GM12878 (cell line): Measurements from ENCODE around the gene RXFP4. TPM values are rescaled to one million over a fixed set of nuclear protein-coding genes. Genes with fewer than 3 reads are reported as not detected.
A peak's percentile ranks its signal among the peaks of the same experiment; 100 is the strongest.

Experiments
- ATAC-seq: fragments of 200-7000 bp; cut with Tn5 transposase; 3 replicates; pipeline ENCODE4 v1.9.1; 2020; ENCODE audit warnings: mild to moderate bottlenecking, moderate library complexity
- BruUV-seq: library from RNA; stranded (reverse); fragments of 400-500 nt; replicated peaks from 2 replicates; lab custom pipeline; 2021; lab: Mats Ljungman, UMichigan
- CTCF ChIA-PET: fragments of 300-600 bp; sonication (Branson Sonifier 250); formaldehyde crosslinking; extraction: SDS; loops from one replicate; lab custom pipeline; 2021; ENCODE audit warnings: inconsistent platforms; lab: Yijun Ruan, JAX
- POLR2A ChIA-PET: fragments of 350-600 bp; formaldehyde crosslinking; extraction: SDS; loops from one replicate; lab custom pipeline; 2021; ENCODE audit warnings: inconsistent platforms; lab: Charles Lee
- RAD21 ChIA-PET: fragments of 300-600 bp; sonication (Branson Sonifier 250); formaldehyde crosslinking; loops from one replicate; lab custom pipeline; 2023; ENCODE audit warnings: antibody characterized with exemption; ENCODE audit not compliant: unreplicated experiment; lab: Charles Lee
- SMC1A ChIA-PET: fragments of 300-600 bp; sonication (Branson Sonifier 250); formaldehyde crosslinking; loops from one replicate; lab custom pipeline; 2023; ENCODE audit not compliant: unreplicated experiment, uncharacterized antibody; lab: Charles Lee
- DNase-seq: peaks from one replicate; pipeline ENCODE4 v3.0.0-alpha.2; 2011; ENCODE audit warnings: low read depth, low spot score
- FAIRE-seq: peaks from 3 replicates; lab custom pipeline; 2011; peaks lifted over from hg19 to GRCh38; lab: Jason Lieb, UNC
- H2AFZ ChIP-seq: 2 replicates; pipeline ENCODE4 v1.6.0; 2011; ENCODE audit warnings: low read depth, low read length, control low read depth; ENCODE audit not compliant: control insufficient read depth
- H3K27ac ChIP-seq: 2 replicates; pipeline ENCODE4 v1.5.1; 2011; ENCODE audit warnings: control low read depth; ENCODE audit not compliant: control insufficient read depth, insufficient read depth
- H3K27me3 ChIP-seq, 2 experiments: replicated peaks in 1 of 2; 2 replicates each; pipeline versions ENCODE4 v1.6.0 to v1.6.1; 2011; ENCODE audit warnings: low read length in 1 of 2; ENCODE audit not compliant: control insufficient read depth in 2 of 2, insufficient read depth in 2 of 2
- H3K36me3 ChIP-seq, 2 experiments: 2 replicates each; pipeline ENCODE4 v1.5.1; 2011; ENCODE audit warnings: low read length in 1 of 2; ENCODE audit not compliant: control insufficient read depth in 2 of 2, insufficient read depth in 2 of 2
- H3K4me1 ChIP-seq: 2 replicates; pipeline ENCODE4 v1.6.1; 2011; ENCODE audit warnings: mild to moderate bottlenecking, low read length, moderate library complexity, mixed read lengths; ENCODE audit not compliant: control insufficient read depth, insufficient read depth
- H3K4me2 ChIP-seq: 2 replicates; pipeline ENCODE4 v1.6.0; 2011; ENCODE audit warnings: control low read depth; ENCODE audit not compliant: control insufficient read depth, insufficient read depth
- H3K4me3 ChIP-seq: fragments of 200-600 bp; sonication (generic); 2 replicates; pipeline ENCODE4 v1.5.1; 2016
- H3K79me2 ChIP-seq: 2 replicates; pipeline ENCODE4 v1.6.0; 2011; ENCODE audit warnings: low read length; ENCODE audit not compliant: control insufficient read depth, insufficient read depth
- H3K9ac ChIP-seq: 2 replicates; pipeline ENCODE4 v1.8.0; 2011; ENCODE audit warnings: low read length, control low read depth, mixed read lengths; ENCODE audit not compliant: control insufficient read depth, insufficient read depth
- H3K9me3 ChIP-seq: replicated peaks from 3 replicates; pipeline ENCODE4 v1.5.1; 2011; ENCODE audit warnings: mild to moderate bottlenecking, low read length; ENCODE audit not compliant: control insufficient read depth, insufficient read depth
- H4K20me1 ChIP-seq: 2 replicates; pipeline ENCODE4 v1.6.0; 2011; ENCODE audit not compliant: control insufficient read depth, insufficient read depth
- BACH1 ChIP-seq: fragments of 450-650 bp; IDR thresholded peaks from 2 replicates; pipeline ENCODE4 v1.6.1; 2017; ENCODE audit warnings: mild to moderate bottlenecking, borderline replicate concordance
- CBX3 ChIP-seq: fragments of 200-600 bp; sonication (generic); IDR thresholded peaks from 2 replicates; pipeline ENCODE4 v1.6.1; 2016; ENCODE audit warnings: low read depth, borderline replicate concordance
- DPF2 ChIP-seq: fragments of 450-650 bp; IDR thresholded peaks from 2 replicates; pipeline ENCODE4 v1.6.1; 2017; ENCODE audit warnings: mild to moderate bottlenecking
- FOXM1 ChIP-seq: IDR thresholded peaks from 2 replicates; pipeline ENCODE4 v1.6.1; 2012; ENCODE audit warnings: low read depth, mild to moderate bottlenecking, inconsistent platforms, low read length, moderate library complexity
- HDAC2 ChIP-seq: fragments of 200-600 bp; sonication (generic); IDR thresholded peaks from 2 replicates; pipeline ENCODE4 v1.6.1; 2017
- KLF5 ChIP-seq: fragments of 450-650 bp; IDR thresholded peaks from 2 replicates; pipeline ENCODE4 v1.6.1; 2014; ENCODE audit warnings: mild to moderate bottlenecking; ENCODE audit not compliant: partially characterized antibody
- NFIC ChIP-seq: IDR thresholded peaks from 2 replicates; pipeline ENCODE4 v1.6.1; 2012; ENCODE audit warnings: low read depth, mild to moderate bottlenecking, inconsistent platforms, low read length, moderate library complexity
- NRF1 ChIP-seq: conservative IDR thresholded peaks from 2 replicates; pipeline ENCODE4 v1.6.1; 2011; ENCODE audit warnings: mild to moderate bottlenecking, low read depth, low read length, improper control_type of control experiment
- PAX8 ChIP-seq: fragments of 450-650 bp; IDR thresholded peaks from 2 replicates; pipeline ENCODE4 v1.6.1; 2017; ENCODE audit warnings: mild to moderate bottlenecking, moderate library complexity
- PKNOX1 ChIP-seq: fragments of 450-650 bp; IDR thresholded peaks from 2 replicates; pipeline ENCODE4 v1.6.1; 2016; ENCODE audit warnings: mild to moderate bottlenecking
- PML ChIP-seq: IDR thresholded peaks from 2 replicates; pipeline ENCODE4 v1.6.1; 2012; ENCODE audit warnings: low read length, inconsistent platforms
- REST ChIP-seq: IDR thresholded peaks from 2 replicates; pipeline ENCODE4 v1.6.1; 2012; ENCODE audit warnings: mild to moderate bottlenecking, low read depth, low read length
- SMAD1 ChIP-seq: fragments of 450-650 bp; IDR thresholded peaks from 2 replicates; pipeline ENCODE4 v1.6.1; 2018; ENCODE audit warnings: mild to moderate bottlenecking, low read depth; ENCODE audit not compliant: partially characterized antibody
- SP1 ChIP-seq: IDR thresholded peaks from one replicate; pipeline ENCODE4 v1.6.1; 2011; ENCODE audit warnings: low read depth, low read length
- STAT3 ChIP-seq: IDR thresholded peaks from 2 replicates; pipeline ENCODE4 v1.6.1; 2011; ENCODE audit warnings: low read depth, low read length, improper control_type of control experiment
- TCF3 ChIP-seq: IDR thresholded peaks from 2 replicates; pipeline ENCODE4 v1.6.1; 2012; ENCODE audit warnings: low read depth, mild to moderate bottlenecking, low read length, borderline replicate concordance; ENCODE audit not compliant: insufficient read depth
- WGBS: methylation state at CpG from one replicate; pipeline ENCODE4 v1.1.6; 2016; ENCODE audit warnings: low lambda C conversion rate; ENCODE audit not compliant: insufficient replicate concordance, insufficient coverage; ENCODE audit errors: missing lambda C conversion rate; 5-methylcytosine and 5-hydroxymethylcytosine counted together
- in situ Hi-C: fragments of 300-500 bp; cut with MboI; formaldehyde crosslinking; loops from 9 replicates; pipeline ENCODE4 v1.14.3; 2018; ENCODE audit warnings: mixed read lengths
- intact Hi-C: fragments of 100-400 bp; cut with micrococcal nuclease; formaldehyde crosslinking; loops from one replicate; pipeline ENCODE4 v1.14.2; 2022; ENCODE audit not compliant: unreplicated experiment
- polyA plus RNA-seq, 11 experiments: library from polyadenylated mRNA; depleted of rRNA in 4 of 11; unstranded in 6 of 11; stranded (reverse) in 5 of 11; fragments of >200 nt; fragmentation: Nextera tagmentation in 4 of 11; fragmentation: Illumina TruSeq in 1 of 11; extraction: Ambion mirVana in 4 of 11; extraction: Trizol in 1 of 11; gene quantifications; 1 replicate in 1 of 11; 2 replicates in 10 of 11; pipeline versions ENCODE4 v1.2.1 to v1.2.3, GENCODE V29; 2011 to 2016; ENCODE audit warnings: inconsistent platforms in 2 of 11, missing spikeins in 2 of 11, low read depth in 1 of 11
- total RNA-seq, 4 experiments: library from RNA; depleted of rRNA in 3 of 4; stranded (reverse); fragments of >200 nt in 3 of 4; fragmentation: Illumina TruSeq in 1 of 4; extraction: Trizol in 1 of 4; gene quantifications; 2 replicates each; pipeline versions ENCODE4 v1.2.1 to v1.2.3, GENCODE V29; 2013 to 2021

The RXFP4 gene
- total and polyA plus RNA-seq, 10 of the 15 experiments (the other 5 are each of a cell fraction or from before 2014, with no cell fraction given): 0.10 to 0.40 (median 0.39) TPM; not detected in 7

DNA sequence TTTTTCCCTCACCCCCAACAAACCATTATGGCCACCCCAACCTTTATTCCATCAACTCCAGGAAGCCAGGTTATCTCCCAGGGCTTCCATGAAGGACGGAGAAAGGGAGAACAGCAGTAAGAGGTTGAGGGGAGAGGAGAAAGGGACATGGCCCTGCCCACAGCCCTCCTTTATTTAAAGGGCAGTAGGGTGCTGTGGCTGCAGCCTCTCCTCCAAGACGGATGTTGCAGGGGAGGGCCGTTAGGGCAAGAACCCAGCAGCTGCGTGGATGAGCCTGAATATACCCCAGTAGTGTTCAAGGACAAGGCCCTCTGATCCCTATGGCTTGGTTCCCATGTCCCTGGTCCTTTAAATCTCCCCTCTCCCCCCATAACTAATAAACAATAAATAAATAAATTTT, 5.9 kb downstream of the RXFP4 start (continued):
- no peak for TF ChIP-seq REST
- no peak for TF ChIP-seq FOXM1
- no peak for TF ChIP-seq HDAC2
- TF ChIP-seq SMAD1: no peak
- no peak for TF ChIP-seq NRF1
- no peak for TF ChIP-seq DPF2

DNA sequence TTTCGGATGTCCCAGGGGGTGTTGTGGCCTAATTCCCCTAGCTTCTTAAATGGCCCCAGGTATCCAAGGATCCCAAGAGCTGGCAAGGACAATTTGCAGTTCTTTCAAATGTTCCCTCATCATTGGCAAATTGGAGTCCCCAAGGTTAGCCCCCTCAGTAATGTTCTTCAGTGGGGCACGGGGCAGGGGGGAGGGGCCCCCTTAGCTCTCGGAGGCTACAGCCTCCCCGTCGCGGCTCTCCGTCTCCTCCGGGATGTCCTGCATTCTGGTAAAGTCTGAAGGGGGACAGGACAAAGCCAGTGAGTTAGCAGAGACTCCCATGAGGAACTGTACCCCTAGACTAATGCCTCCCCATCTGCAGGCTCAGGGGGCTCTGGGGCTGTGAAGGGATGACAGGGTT, 6.3 kb downstream of the RXFP4 start:
- ChIA-PET POLR2A (interaction anchor here (0.6 to 1.7 kb wide), 8 partner anchors 9 to 566 kb away, joined by 3 to 7 read pairs (median 3); no protein-coding TSS in a partner anchor), SMC1A (interaction anchor here (1.2 to 2.9 kb wide), 8 partner anchors 9 to 42 kb away, joined by 4 to 12 read pairs (median 8); partner anchors contain the start of gene ARHGEF2), CTCF (interaction anchor here (0.7 to 2.4 kb wide), 7 partner anchors 9 to 118 kb away, joined by 3 to 12 read pairs (median 6); no protein-coding TSS in a partner anchor), RAD21 (interaction anchor here (0.8 to 2.9 kb wide), 5 partner anchors 9 to 30 kb away, joined by 3 to 18 read pairs (median 4); partner anchors contain the start of gene ARHGEF2)
- FAIRE-seq (no peak), ATAC-seq (no peak), DNase-seq (no peak)
- intact Hi-C loops: loop anchor here (2.0 kb wide), 1 partner anchor 29 kb away; no protein-coding TSS in a partner anchor
- BruUV-seq: no TSS peak
- in situ Hi-C loops: no loop called here
- Histone ChIP-seq H3K27ac (peak overlapping the region; percentile 79), H3K9ac (no peak overlapping the region), H3K27me3 (no peaks in the 10 kb centered on the region), H3K79me2 (no peaks in the 10 kb centered on the region), H3K4me3 (no peak overlapping the region), H4K20me1 (no peaks in the 10 kb centered on the region), H2AFZ (no peak overlapping the region), H3K36me3 (peaks cover 36 to 37% of the 10 kb centered on the region in 2 experiments), H3K9me3 (no peaks in the 10 kb centered on the region), H3K4me1 (peaks cover 43% of the 10 kb centered on the region), H3K4me2 (no peak overlapping the region)
- WGBS: 98% methylated on average over 8 of the region's 8 CpGs
- TF ChIP-seq NRF1 (no peak), TCF3 (no peak), BACH1 (no peak), PAX8 (no peak), NFIC (no peak), PML (no peak), SP1 (no peak), STAT3 (no peak), PKNOX1 (no peak), CBX3 (no peak), KLF5 (no peak)
